ENCODE measurements around the gene SHC3.

Gene SHC3

GRCh38 chr9:89000973-89001916 is 177.4 kb downstream of the SHC3 start:
- peak; percentile 49 for DNase-seq (ENCODE audit: low read depth)

- DNase-seq (ENCODE audit: low read depth): no peak
Measured at GRCh38 chr9:89000371-89000781, 178.2 kb downstream of the SHC3 start.

- no peak for DNase-seq (ENCODE audit: low read depth)
Measured at GRCh38 chr9:88998911-88999310, 179.7 kb downstream of the SHC3 start.

- DNase-seq (ENCODE audit: low read depth): no peak
Measured at GRCh38 chr9:88998503-88998902, 180.1 kb downstream of the SHC3 start.

- DNase-seq (ENCODE audit: low read depth): no peak
Measured at GRCh38 chr9:88997646-88998045, 181.0 kb downstream of the SHC3 start.

GRCh38 chr9:88996921-88997235 is 181.7 kb downstream of the SHC3 start:
- DNase-seq (ENCODE audit: low read depth): no peak

GRCh38 chr9:88996046-88996920 is 182.3 kb downstream of the SHC3 start:
- DNase-seq (ENCODE audit: low read depth): no peak

- DNase-seq (ENCODE audit: low read depth): no peak
Measured at GRCh38 chr9:88995627-88996026, 183.0 kb downstream of the SHC3 start.

GRCh38 chr9:88995200-88995577 is 183.4 kb downstream of the SHC3 start:
- DNase-seq (ENCODE audit: low read depth): no peak

- no peak for DNase-seq (ENCODE audit: low read depth)
Measured at GRCh38 chr9:88994469-88995199, 184.0 kb downstream of the SHC3 start.

GRCh38 chr9:88993871-88994460 is 184.7 kb downstream of the SHC3 start:
- DNase-seq (ENCODE audit: low read depth): no peak

GRCh38 chr9:88993327-88993726 is 185.3 kb downstream of the SHC3 start:
- DNase-seq (ENCODE audit: low read depth): no peak

GRCh38 chr9:88992556-88992955 is 186.1 kb downstream of the SHC3 start:
- no peak for DNase-seq (ENCODE audit: low read depth)

GRCh38 chr9:88991066-88992034 is 187.3 kb downstream of the SHC3 start, which contains the start of gene S1PR3:
S1PR3 (plus strand) TSS chr9:88991468; CDS start chr9:89001201, 9,733 bp downstream.
- no peak for DNase-seq (ENCODE audit: low read depth)

- DNase-seq (ENCODE audit: low read depth): no peak
Measured at GRCh38 chr9:88990729-88991065, 187.9 kb downstream of the SHC3 start.

GRCh38 chr9:88990041-88990728 is 188.4 kb downstream of the SHC3 start:
- no peak for DNase-seq (ENCODE audit: low read depth)

GRCh38 chr9:88988796-88989641 is 189.6 kb downstream of the SHC3 start:
- no peak for DNase-seq (ENCODE audit: low read depth)

GRCh38 chr9:88987661-88988060 is 191.0 kb downstream of the SHC3 start:
- no peak for DNase-seq (ENCODE audit: low read depth)

GRCh38 chr9:88986776-88987175 is 191.8 kb downstream of the SHC3 start:
- DNase-seq (ENCODE audit: low read depth): no peak

Measured in activated gamma-delta T cell treated with anti-CD3 and anti-CD28 coated beads, Interleukin-2, amount 50 U/mL, for 16 hours (primary cell).